HTR-8/SVneo (cell line): ENCODE results near the gene TM4SF18.
A peak's percentile ranks its signal among the peaks of the same experiment; 100 is the strongest.

Experiments used
- DNase-seq: peaks from one replicate; pipeline ENCODE4 v3.0.0; 2011; ENCODE audit warnings: low spot score, mixed read lengths; ENCODE audit not compliant: insufficient read length
- FAIRE-seq: peaks from 2 replicates; lab custom pipeline; 2011; peaks lifted over from hg19 to GRCh38; lab: Jason Lieb, UNC

TM4SF18 gene

DNA sequence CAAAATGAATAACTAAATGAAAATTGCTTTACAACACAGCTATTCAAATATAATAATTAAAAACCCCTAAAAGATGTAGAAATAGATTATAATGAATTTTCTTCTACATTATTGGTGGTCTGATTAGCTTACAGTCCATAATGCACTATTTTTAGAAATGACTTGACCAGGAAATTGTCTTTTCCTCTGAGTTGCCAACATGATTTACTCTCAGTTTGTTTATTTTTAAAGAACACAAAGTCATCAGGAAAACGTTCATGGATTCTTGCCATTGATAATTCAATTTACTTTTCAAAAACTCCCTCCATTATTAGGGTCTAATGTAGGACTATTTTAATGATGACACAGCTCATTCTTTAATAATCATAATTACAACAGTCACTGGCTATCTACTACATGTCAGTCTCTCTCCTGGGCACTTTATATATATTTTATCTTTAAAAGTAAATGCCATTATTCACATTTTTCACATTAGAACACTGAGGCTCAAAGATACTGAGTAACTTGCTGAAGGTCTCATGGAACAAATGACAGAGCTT lies 1.1 kb downstream of the TM4SF18 start:
- no peak for FAIRE-seq
- no peak for DNase-seq

DNA sequence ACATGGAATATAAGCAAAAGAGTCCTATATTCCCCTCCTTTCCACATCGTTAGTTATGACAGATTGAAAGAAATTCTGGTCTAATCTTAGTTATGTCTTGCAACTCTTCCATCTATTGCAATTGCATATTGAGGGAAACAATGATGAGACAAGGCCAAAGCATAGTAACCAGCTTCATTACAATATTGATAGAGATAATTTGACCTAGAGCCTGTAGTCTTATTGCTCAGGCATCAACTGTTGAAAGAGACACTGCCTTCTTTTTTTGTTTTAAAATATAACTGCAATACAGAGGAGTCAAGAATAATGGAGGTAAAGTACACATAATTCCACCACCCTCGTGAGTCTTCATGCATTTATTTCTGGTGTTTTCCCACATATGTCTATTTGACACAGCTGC lies 2.0 kb downstream of the TM4SF18 start:
- FAIRE-seq, result no peak
- no peak for DNase-seq

DNA sequence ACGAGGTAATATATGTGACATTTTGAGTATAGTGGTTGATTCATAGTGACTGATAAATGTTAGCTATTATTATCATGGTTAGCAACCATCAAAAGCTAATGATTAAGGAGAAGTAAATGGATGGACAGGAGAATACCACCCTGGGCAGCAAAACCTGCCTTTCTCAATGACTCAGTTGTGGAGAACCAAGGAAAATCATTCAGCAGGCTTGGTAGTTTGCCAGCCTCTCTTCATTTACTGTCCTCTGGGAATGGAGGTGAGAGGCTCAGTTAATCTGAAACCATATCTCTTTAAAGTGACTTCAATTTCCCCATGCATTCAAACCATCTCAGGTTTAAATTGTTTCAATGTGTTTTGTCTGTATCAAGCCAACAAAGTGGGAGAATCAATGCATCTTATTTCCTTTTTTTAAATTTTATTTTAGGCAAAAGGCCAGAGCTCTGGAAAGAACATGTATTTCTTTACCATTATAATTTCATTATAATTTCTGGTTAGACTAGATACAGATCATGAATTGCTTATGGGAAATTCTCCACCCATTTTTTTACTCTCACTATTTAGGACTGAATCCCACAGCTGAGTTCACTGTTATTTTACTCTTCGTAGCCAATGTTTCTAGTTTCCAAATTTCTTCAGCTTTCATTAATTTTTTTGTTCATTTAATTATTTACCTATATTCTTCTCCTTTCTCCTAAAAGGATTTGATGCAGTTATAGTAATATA lies 2.7 kb downstream of the TM4SF18 start:
- DNase-seq, result no peak
- no peak for FAIRE-seq

DNA sequence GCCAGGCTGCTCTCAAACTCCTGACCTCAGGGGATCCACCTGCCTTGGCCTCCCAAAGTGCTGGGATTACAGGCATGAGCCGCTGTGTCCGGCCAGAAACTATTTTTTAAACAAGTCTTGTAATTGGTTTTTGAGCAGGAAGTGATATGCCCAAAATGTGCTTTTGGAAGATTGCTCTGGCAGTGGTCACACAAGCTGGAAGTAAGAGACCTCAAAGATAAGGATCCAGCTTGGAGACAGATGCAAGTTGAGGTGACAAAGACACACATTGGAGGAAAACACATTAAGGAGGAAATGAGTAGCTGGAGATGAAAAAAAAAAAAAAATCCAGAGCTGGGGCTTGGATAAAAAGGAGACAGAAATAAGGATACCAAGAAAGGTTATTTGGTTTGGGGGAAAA lies 6.3 kb downstream of the TM4SF18 start:
- FAIRE-seq, result no peak
- no peak for DNase-seq

DNA sequence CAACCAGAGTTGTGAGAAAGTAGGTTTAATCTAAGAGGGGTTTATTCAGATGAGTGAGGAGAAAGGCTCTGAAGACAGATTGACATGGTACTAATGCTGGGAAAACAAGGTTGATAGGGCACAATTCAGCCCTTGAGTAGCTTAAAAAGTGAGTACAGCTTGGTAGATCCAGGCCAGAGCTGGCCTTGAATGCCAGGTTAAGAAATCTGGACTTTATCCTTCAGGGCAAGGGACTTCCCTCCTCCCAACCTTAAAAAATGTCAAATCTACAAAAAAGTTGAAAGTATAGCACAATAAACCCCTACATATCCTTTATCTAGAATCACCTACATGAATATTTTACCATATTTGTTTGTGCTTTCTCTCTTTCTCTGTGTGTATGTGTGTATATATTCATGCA lies 7.9 kb downstream of the TM4SF18 start:
- no peak for FAIRE-seq
- DNase-seq, result no peak

DNA sequence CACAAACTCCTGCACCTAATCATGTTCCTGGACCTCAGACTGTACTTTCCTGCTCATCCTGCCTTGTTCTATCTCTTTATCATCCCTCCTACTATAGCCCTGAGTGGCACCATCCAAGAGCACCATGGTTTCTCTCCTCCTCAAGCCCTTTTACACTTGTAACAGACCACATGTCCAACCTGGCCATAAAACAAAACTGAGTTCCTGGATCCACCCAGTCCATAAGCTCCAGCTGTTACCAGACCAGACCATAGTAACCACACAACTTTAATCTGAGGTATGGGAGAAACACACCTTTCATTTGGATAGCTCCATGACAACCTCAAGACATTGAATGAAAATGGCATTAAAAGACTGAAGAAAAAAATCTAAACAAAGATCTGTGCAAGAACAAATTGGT lies 9.1 kb downstream of the TM4SF18 start:
- FAIRE-seq, result no peak
- no peak for DNase-seq

DNA sequence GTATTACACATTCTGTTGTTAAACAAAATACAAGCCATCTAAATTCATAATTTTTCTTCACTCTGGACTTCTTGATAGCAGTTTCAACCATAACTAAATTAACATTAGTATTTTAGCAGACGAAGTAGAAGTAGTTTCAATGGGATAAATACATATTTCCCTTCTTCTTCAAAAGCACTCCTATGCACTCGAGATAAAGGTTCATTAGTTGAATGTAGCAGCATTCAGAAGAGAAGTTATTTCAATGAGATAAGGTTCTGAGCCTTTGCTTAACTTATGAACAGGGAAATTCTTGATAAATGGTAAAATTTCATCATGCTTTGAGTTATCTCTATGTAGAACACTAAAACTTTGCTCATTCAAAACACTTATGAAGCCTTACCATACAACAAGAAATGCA lies 11.8 kb downstream of the TM4SF18 start:
- FAIRE-seq (no peak), DNase-seq (no peak)

DNA sequence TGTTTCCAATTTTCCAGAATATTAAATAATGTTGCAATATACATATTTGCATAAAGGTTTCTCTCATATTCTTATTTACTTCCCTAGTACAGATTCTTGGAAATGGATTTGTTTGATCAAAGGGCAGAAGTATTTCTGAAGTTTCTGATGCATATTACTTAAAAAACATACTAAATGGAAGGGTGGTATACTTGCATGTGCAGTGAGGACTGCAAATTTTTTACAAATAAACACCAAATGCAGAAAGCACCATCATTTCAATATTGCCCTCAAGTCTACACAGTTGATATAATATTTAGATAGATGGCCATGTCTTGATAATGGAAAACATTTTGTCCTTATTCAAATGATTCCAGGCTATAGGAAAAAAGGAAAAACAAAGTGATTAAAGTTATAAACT lies 12.3 kb downstream of the TM4SF18 start:
- no peak for FAIRE-seq

DNA sequence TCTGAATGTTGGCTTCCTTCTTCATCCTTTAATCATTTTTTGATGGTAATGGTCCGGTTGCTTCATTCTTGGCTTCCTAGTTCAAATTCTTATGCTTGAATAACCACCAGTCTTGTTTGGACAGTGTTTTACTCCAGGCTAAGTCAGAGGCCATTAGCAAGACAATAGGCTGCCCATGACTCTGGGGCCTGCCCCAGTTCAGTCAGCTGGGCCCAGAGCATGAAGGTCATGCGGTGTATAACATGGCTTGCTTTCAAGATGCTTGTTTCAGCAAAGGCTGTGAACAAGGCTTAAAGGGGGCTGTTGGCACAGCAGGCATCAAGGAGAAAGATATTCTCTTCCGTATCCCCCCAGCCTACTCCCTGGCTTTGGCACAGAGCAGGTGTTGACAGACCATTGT lies 13.7 kb downstream of the TM4SF18 start:
- no peak for FAIRE-seq
- DNase-seq, result no peak

More for the DNA sequence above, 12.3 kb downstream of the TM4SF18 start:
- no peak for DNase-seq

DNA sequence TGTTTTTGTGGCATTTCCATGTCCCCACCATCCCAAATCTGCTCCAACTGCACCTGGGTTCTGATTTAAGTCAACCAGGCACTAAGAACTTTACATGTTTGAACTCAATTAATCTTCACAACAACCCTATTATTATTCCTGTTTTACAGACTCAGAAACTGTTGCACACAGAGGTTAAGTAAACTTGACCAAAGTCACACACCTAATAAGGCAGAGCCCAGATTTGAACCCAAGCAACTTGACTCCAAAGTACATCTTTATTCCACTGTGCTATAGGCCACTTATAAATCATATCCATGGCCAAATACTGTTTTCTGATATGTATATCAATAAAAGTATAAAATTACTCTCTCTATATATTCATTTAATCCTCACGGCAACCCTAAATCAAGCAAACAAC lies 16.4 kb downstream of the TM4SF18 start:
- DNase-seq (no peak), FAIRE-seq (no peak)

DNA sequence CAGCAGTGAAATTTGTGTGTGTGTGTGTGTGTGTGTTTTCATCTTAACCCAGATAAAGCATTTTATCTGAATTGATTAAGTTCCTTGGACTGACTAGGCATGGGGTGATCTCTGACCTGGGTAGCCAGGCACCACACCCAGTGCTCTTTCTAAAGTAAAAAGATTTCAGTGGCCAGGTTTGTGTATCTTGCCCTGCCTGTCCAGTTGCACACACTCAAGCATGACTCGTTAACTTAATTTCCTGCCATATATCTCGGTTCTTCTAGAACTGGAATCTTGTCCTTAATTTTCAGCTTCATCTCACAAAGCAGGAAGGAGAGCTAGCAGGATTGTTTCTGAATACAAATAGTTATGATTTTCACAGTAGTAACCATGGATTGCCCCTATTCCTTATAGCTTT lies 17.0 kb downstream of the TM4SF18 start:
- DNase-seq, result no peak

DNA sequence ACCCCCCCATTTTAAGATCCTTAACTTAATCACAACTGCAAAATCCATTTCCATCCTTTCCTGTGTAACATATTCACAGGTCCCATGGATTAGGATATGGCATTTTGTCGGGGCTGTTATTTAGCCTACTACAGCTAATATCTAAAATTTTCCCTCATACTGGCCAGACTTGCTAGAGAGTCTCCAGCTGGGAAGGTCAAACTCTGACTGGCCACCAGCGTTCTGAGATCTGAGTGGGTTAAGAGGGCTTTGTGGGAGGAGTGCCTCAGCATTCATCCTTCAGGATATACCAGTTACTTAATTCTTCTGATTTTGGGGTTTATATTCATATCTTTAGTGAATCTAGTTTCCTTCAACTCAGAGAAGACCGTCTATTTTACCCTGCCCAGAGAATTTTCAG lies 17.7 kb downstream of the TM4SF18 start:
- DNase-seq (no peak), FAIRE-seq (no peak)

More for the DNA sequence above, 17.0 kb downstream of the TM4SF18 start:
- FAIRE-seq, result no peak

DNA sequence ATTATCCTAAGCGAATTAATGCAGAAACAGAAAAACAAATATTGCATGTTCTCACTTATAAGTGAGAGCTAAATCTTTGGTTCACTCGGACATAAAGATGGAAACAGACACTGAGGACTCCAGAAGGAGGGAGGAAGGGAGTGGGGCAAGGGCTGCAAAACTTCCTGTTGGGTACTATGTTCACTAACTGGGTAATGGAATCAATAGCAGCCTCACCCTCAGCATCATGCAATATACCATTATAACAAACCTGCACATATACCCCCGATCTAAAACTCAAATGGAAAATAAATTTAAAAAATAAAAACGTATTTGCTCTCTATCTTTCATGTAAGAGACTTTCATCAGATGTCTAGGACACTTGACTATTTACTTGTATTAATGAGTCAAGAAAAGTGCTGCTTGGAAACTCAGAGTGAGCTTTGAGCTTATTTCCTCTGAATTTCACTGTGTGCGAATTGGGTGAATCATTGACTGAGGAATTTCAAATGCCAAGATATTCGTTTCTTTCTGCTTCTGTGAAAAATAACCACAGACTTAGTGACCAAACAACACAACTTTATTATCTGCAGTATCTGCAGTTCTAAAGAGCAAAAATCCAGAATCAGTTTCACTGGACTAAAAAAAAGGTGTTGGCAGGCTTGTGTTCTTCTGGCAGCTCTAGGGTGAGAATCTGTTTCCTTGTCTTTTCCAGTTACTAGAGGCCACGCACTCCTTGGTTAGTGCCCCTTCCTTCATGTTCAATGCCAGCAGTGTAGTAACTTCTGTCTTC lies 18.4 kb downstream of the TM4SF18 start:
- peak; percentile 24 for DNase-seq
- no peak for FAIRE-seq

DNA sequence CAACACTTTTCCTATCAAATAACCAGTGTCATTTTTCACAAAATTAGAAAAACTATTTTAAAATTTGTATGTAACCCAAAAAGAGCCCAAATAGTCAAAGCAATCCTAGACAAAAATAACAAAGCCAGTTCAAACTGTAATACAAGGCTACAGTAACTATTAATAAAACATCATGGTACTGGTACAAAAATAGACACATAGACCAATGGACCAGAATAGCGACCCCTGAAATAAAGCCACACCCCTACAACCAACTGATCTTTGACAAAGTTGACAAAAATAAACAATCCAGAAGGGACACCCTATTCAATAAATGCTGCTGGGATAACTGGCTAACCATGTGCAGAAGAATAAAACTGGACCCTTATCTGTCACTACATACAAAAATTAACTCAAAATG lies 19.9 kb downstream of the TM4SF18 start:
- FAIRE-seq, result no peak
- DNase-seq, result no peak

DNA sequence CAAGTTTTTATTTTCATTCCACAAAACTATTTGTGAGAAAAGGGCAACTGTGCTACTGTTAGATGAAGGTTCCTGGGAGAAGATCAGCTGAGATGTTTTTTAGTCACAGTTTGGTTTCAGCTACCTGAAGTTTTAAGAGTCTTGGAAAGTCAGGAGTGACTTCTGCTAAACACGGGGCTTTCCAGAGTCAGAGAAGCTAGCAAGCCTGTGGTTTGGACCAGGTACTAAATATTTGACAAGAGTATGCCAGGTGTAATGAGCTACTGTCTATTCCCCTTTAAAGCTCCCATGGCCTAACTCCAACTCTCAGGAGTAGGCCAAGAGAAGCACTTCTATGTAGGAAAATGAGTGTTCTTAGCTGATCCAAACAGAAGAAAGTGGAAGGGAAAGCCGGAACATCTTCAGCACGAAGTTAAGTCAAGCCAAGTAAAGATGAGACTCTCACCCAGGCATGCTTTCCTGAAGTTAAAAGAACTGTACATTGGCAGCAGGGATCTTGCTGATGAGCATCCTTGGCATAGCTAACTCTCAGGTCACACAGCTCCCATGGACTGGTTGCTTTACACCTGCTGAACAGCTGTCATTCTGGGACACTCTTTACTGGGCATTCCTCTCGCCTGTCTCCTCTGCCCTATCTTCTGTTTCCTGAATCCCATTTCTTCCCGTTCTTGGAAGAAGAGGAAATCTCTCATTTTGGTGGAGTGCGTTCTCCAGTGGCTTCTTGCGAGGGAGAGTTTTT lies 22.5 kb downstream of the TM4SF18 start:
- FAIRE-seq (no peak), DNase-seq (no peak)

DNA sequence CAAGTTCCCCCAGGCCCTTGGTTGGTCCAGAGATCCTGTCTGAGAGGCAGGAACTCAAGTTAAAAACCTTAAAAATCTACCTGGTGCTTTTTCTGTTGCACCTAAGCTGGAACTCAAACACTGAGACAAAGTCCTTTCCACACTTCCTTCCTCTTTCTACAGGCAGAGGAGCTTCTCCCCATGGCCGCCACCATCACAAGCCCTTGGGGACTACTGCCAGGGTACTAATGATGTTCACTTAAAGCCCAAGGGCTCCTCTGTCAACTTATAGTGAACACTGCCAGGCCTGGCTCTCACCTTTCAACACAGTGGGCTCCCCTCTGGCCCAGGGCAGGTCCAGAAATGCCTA lies 26.0 kb downstream of the TM4SF18 start:
- DNase-seq (no peak), FAIRE-seq (no peak)

DNA sequence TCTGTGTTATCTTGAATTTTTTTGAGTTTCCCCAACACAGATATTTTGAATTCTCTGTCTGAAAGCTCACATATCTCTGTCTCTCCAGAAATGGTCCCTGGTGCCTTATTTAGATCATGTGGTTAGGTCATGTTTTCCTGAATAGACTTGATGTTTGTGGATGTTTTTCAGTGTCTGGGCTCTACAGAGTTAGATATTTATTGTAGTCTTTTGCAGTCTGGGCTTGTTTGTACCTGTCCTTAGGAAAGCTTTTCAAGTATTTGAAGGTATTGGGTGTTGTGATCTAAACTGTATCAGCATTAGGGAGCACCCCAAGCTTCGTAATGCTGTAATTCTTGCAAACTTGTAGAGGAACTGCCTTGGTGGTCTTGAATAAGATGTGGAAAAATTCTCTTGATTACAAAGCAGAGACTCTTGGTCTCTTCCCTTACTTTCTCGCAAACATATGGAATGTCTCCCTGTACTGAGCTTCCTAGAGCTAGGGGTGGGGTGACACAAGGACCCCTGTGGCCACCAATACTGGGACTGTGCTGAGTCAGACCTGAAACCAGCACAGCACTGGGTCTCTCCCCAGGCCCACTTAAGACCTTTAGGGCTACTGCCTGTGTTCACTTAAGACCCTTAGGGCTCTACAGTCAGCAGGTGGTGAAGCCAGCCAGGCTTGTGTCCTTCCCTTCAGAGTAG lies 26.5 kb downstream of the TM4SF18 start:
- DNase-seq (no peak), FAIRE-seq (no peak)

DNA sequence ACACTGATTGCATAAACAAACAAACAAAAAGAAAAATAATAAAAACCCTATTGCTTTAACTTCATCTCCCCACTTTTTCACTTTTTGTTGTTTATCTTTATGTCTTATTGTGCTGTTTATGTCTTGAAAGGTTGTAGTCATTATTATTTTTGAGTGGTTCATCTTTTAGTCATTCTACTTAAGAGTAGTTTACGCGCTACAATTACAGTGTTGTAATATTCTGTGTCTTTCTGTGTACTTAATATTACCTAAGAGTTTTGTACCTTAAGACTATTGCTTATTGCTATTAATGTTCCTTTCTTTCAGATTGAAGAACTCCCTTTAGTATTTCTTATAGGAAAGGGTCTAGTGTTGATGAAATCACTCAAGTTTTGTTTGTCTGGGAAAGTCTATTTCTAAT lies 28.1 kb downstream of the TM4SF18 start:
- FAIRE-seq (no peak), DNase-seq (no peak)

DNA sequence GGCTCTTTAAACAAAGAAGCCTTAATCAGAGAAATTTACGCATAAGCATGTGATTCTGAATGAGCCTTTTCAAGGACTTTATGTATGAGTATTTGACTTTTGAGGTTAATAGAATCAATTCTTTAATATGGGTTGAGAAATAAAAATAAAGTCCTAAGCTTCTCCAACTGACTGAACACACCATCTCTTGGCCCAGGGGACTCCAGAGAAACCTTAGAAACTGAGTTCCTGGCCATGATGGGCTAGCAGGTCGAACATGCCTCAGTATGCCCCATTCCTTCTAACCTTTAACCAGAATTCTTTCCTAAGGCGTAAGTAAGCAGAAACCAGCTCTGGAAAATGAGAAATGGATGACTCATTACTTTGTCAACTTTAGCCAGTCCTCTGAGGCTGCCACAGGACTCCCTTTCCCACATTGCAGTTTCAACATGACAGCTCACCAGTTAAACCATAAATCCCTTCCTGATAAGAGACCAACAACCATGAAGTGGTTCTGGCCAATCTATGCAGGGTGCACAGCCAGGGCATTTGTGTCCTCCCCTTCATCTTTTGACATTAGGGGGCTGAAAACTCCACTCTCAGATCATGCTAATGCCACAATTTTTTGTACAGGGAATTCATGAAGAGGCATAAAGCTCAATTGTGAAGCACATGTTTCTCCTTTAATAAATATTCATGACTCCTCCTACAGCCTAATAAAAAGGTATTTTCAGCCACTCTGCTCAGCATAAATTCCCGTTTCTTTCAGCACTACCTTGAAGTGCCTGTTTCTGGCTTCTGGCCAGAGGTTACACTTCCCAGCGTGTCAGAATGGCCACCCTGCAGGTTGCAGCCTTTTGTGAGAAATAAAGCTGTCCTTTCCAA lies 33.3 kb downstream of the TM4SF18 start:
- DNase-seq (peak; percentile 72), FAIRE-seq (peak; percentile 48)
